ENCODE measurements around the gene GNG11. TPM values are rescaled to one million over a fixed set of nuclear protein-coding genes. Genes with fewer than 3 reads are reported as not detected.

GNG11 gene
- total and polyA plus RNA-seq, 11 donors: 10.5 to 37.7 (median 19.0) TPM

DNA sequence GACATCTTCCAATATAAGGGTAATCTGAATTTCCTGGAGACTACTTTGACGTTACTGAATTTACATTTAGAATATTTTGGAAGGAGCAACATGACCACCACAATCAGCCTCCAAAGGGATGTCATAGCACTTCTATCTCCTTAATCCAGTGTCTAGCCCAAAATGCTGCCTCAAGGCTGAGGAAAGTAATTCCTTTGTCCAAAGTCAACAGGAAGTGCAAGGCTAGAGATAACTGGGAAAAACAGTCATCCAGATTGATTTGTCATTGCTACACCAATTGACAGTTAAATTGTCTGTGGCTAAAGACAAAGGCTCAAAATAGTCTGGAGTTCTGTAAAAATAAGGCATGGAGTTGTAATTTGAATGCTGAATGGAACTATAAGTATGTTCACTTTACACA, 27.1 kb upstream of the GNG11 start:
- ATAC-seq (peak in 2 of 4 donors; percentile 41 to 43), DNase-seq (no peak)
- intact Hi-C loops (cut with DNase I): loop anchor here in 1 of 10 donors (10.0 kb wide), 1 partner anchor 290 kb away; no protein-coding TSS in a partner anchor
- Histone ChIP-seq H3K4me3 (no peak overlapping the region), H3K36me3 (no peaks in the 10 kb centered on the region), H3K27me3 (peaks cover 0 to 23% (median 9%) of the 10 kb centered on the region in 9 donors), H3K9me3 (no peaks in the 10 kb centered on the region), H3K4me1 (peaks cover 0 to 24% (median 8%) of the 10 kb centered on the region in 12 donors), H3K27ac (no peak overlapping the region)
- WGBS, 4 donors: 32 to 55% (median 43%) methylated on average over 1 of the region's 1 CpG
- no peak for TF ChIP-seq POLR2A (IDR thresholded peaks at IDR 0.05)
- TF ChIP-seq, protein P1, sequence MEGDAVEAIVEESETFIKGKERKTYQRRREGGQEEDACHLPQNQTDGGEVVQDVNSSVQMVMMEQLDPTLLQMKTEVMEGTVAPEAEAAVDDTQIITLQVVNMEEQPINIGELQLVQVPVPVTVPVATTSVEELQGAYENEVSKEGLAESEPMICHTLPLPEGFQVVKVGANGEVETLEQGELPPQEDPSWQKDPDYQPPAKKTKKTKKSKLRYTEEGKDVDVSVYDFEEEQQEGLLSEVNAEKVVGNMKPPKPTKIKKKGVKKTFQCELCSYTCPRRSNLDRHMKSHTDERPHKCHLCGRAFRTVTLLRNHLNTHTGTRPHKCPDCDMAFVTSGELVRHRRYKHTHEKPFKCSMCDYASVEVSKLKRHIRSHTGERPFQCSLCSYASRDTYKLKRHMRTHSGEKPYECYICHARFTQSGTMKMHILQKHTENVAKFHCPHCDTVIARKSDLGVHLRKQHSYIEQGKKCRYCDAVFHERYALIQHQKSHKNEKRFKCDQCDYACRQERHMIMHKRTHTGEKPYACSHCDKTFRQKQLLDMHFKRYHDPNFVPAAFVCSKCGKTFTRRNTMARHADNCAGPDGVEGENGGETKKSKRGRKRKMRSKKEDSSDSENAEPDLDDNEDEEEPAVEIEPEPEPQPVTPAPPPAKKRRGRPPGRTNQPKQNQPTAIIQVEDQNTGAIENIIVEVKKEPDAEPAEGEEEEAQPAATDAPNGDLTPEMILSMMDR (IDR thresholded peaks at IDR 0.05): no peak

DNA sequence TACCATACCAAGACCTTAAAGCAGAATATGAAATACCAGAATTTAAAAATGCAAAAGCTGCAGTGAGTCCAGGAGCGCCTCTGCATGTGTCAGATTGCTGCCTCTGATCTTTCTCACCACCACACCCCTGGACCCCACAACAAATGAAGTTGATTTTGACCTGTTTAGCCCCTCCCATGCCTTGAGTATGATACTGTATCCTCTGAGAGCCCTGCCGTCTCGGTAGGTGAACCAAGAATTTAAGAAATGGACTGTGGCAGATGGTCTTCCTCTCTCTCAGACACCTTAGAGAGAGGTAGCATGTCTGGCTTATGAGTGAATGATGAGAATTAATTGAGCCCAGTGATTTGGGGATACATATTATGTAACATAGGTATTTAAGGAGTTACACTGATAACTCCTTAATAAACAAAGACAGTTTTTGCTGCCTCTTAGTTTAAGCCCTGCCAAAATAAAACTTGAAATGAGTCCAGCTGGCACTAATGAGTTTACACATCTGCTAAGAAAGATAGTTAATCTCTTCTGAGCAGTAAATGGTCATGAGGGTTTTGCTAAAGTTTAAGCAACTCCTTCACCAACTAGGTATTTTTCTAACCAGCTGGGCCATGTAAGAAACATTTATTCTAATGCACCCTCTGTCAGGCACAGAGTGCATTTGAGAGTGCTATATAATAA, 26.4 kb upstream of the GNG11 start:
- ATAC-seq: peak in 1 of 4 donors; percentile 30
- H3K9me3 ChIP-seq: no peaks in the 10 kb centered on the region

DNA sequence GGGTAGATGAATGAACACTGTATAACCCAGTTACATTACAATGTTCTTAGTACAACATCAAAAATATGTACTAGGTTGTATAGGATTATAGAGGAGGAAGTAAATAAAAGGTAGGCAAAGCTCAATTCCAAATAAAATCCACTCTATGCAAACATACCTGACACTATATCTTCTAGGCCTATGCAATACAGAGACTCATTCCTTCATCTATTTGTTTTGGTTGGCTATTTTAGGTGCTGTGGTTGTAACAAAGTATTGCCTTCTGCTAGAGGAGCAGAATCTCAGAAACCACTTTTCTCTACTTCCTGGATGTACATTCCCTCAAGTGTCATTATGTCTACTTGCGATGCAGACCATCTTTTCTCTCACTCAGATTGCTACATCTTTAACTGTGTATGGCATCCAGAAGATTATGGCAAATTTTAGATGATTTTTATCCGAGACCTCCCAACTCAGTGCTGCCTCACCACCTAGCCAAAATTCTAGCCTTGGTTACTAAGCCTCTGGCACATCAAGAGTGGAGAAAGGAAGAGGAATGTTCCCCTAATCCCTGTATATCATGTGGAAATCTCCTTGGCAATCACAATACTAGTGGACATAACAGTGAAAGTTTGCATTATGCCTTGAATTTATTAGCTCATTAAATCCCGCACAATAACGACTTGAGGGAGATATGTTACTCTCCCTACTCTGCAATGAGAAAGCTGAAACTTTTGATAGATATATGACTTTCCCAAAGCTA, 25.5 kb upstream of the GNG11 start:
- Histone ChIP-seq H3K27me3 (peaks cover 0 to 7% (median 0%) of the 10 kb centered on the region in 9 donors), H3K9me3 (no peaks in the 10 kb centered on the region), H3K4me1 (peaks cover 0 to 14% (median 8%) of the 10 kb centered on the region in 12 donors), H3K27ac (no peak overlapping the region), H3K36me3 (no peaks in the 10 kb centered on the region), H3K4me3 (no peak overlapping the region)
- 83 to 94% (median 91%) methylated on average over 4 of the region's 4 CpGs for WGBS, 4 donors
- no peak for ATAC-seq
- intact Hi-C loops (cut with DNase I): loop anchor here in 2 of 10 donors (5.0 to 10.0 kb wide), 2 partner anchors 289 to 326 kb away; no protein-coding TSS in a partner anchor
- TF ChIP-seq POLR2A (IDR thresholded peaks at IDR 0.05): no peak
- TF ChIP-seq, protein P1 (IDR thresholded peaks at IDR 0.05): no peak
- no peak for DNase-seq

More for the DNA sequence above, 26.4 kb upstream of the GNG11 start:
- no peak overlapping the region for H3K4me3 ChIP-seq
- peaks cover 0 to 17% (median 7%) of the 10 kb centered on the region in 9 donors for H3K27me3 ChIP-seq
- WGBS, 4 donors: 51 to 69% (median 58%) methylated on average over 3 of the region's 3 CpGs
- intact Hi-C loops (cut with DNase I): loop anchor here in 2 of 10 donors (5.0 to 10.0 kb wide), 2 partner anchors 290 to 327 kb away; no protein-coding TSS in a partner anchor
- DNase-seq: no peak
- no peak for TF ChIP-seq POLR2A (IDR thresholded peaks at IDR 0.05)
- TF ChIP-seq, protein P1 (IDR thresholded peaks at IDR 0.05): no peak
- H3K4me1 ChIP-seq: peaks cover 0 to 18% (median 8%) of the 10 kb centered on the region in 12 donors
- no peak overlapping the region for H3K27ac ChIP-seq
- no peaks in the 10 kb centered on the region for H3K36me3 ChIP-seq

DNA sequence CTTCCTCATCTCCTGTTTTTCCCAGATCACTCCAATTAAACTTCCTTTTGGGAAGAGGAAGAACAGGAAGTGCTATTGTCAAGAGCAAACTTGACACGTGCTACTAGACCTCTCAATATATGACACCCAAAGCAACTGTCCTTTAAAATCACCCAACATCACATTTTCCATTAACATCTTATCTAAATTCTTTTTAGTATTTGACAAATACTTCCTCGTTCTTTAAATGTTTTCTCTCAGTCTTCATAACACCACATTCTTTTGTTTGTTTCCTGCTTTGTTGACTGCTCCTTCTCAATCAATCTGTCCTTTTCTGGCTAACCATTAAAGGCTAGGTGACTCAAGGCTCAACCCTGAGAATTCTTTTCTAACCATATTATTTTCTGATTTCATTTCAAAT, 23.9 kb upstream of the GNG11 start:
- ATAC-seq (no peak), DNase-seq (no peak)
- TF ChIP-seq POLR2A (IDR thresholded peaks at IDR 0.05): no peak
- TF ChIP-seq, protein P1 (IDR thresholded peaks at IDR 0.05): no peak
- H3K4me1 ChIP-seq: peaks cover 0 to 14% (median 8%) of the 10 kb centered on the region in 12 donors
- H3K36me3 ChIP-seq: no peaks in the 10 kb centered on the region
- no peaks in the 10 kb centered on the region for H3K27me3 ChIP-seq
- intact Hi-C loops (cut with DNase I): loop anchor here in 2 of 10 donors (5.0 to 10.0 kb wide), 2 partner anchors 287 to 325 kb away; no protein-coding TSS in a partner anchor
- 60 to 68% (median 66%) methylated on average over 2 of the region's 2 CpGs for WGBS, 4 donors
- no peak overlapping the region for H3K4me3 ChIP-seq
- no peak overlapping the region for H3K27ac ChIP-seq
- no peaks in the 10 kb centered on the region for H3K9me3 ChIP-seq
